ENCODE data around the gene GPX3. TPM values are rescaled to one million over a fixed set of nuclear protein-coding genes. Genes with fewer than 3 reads are reported as not detected.
A peak's percentile ranks its signal among the peaks of the same experiment; 100 is the strongest.

The GPX3 gene
- total RNA-seq, 4 donors from 2014 or later, result 252 to 758 (median 352) TPM

DNA sequence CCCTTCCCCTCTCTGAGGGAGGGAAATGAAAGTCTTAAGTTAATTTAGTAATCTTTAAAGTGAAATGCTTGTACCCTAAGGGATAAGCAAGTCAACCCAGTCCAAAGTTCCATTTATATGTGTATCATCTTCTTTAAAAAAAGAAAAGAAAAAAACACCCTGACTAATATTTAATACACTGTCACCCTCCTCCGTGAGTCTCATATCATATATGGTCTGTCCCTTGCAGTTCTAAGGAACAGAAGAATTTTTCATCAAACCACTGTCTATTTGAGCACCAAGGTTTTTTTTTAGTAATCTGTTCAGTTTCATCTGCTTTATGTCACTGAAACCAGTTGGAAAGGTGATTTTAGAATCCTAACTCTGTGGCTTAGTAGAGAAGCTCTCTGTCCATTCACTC, 45.2 kb downstream of the GPX3 start:
- H3K27me3 ChIP-seq, result no peaks in the 10 kb centered on the region
- 70 to 78% methylated on average over 1 of the region's 1 CpG for WGBS, 2 donors (ENCODE audit: low coverage in 1 of 2)
- DNase-seq, result no peak
- peaks cover 0 to 14% (median 2%) of the 10 kb centered on the region in 4 donors for H3K36me3 ChIP-seq
- intact Hi-C loops (cut with DNase I; ENCODE audit: low total_unique reads) (no loop called here), in situ Hi-C loops (cut with MboI; ENCODE audit: low pct_ligation_motif_present in 1 of 4, low pct_unique_long_range_greater_than_20kb in 1 of 4, low sequenced_read_pairs in 3 of 4) (no loop called here)
- peaks cover 39 to 84% (median 47%) of the 10 kb centered on the region in 4 donors for H3K4me1 ChIP-seq
- H3K27ac ChIP-seq, result no peak overlapping the region
- TF ChIP-seq, protein P1, sequence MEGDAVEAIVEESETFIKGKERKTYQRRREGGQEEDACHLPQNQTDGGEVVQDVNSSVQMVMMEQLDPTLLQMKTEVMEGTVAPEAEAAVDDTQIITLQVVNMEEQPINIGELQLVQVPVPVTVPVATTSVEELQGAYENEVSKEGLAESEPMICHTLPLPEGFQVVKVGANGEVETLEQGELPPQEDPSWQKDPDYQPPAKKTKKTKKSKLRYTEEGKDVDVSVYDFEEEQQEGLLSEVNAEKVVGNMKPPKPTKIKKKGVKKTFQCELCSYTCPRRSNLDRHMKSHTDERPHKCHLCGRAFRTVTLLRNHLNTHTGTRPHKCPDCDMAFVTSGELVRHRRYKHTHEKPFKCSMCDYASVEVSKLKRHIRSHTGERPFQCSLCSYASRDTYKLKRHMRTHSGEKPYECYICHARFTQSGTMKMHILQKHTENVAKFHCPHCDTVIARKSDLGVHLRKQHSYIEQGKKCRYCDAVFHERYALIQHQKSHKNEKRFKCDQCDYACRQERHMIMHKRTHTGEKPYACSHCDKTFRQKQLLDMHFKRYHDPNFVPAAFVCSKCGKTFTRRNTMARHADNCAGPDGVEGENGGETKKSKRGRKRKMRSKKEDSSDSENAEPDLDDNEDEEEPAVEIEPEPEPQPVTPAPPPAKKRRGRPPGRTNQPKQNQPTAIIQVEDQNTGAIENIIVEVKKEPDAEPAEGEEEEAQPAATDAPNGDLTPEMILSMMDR (IDR thresholded peaks at IDR 0.05), result no peak
- TF ChIP-seq POLR2AphosphoS5 (IDR thresholded peaks at IDR 0.05), result no peak
- TF ChIP-seq POLR2A (IDR thresholded peaks at IDR 0.05), result no peak
- TF ChIP-seq EP300 (IDR thresholded peaks at IDR 0.05; ENCODE audit: low read depth), result no peak
- H3K4me3 ChIP-seq, result no peak overlapping the region
- no peaks in the 10 kb centered on the region for H3K9me3 ChIP-seq

DNA sequence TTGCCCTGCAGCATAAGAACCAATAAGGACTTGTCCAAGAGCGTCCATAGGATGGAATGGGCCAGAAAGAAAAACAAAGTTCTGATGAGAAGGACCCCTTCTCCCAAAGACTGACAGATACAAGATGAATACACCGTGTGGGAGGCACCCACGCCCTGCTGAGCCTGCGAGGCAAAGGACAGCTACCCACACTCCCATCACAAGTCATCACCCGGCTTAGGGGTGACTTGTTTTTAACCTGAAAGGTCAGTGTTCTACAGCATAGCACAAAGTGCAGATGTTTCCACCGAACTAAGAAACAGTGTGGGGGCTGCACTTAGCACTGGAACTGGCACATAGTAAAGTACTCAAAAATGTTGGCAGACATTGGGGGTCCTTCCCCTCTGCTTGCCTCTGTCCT, 46.5 kb downstream of the GPX3 start:
- TF ChIP-seq POLR2AphosphoS5 (IDR thresholded peaks at IDR 0.05) (no peak), EP300 (IDR thresholded peaks at IDR 0.05; ENCODE audit: low read depth) (no peak), POLR2A (IDR thresholded peaks at IDR 0.05) (no peak)
- TF ChIP-seq, protein P1 (IDR thresholded peaks at IDR 0.05), result no peak
- Histone ChIP-seq H3K4me1 (peaks cover 39 to 85% (median 47%) of the 10 kb centered on the region in 4 donors), H3K36me3 (peaks cover 0 to 5% (median 2%) of the 10 kb centered on the region in 4 donors), H3K27me3 (no peaks in the 10 kb centered on the region), H3K9me3 (no peaks in the 10 kb centered on the region), H3K27ac (peak overlapping the region in 1 of 4 donors; percentile 56), H3K4me3 (no peak overlapping the region)
- no peak for DNase-seq
- intact Hi-C loops (cut with DNase I; ENCODE audit: low total_unique reads), result no loop called here
- in situ Hi-C loops (cut with MboI; ENCODE audit: low pct_ligation_motif_present in 1 of 4, low pct_unique_long_range_greater_than_20kb in 1 of 4, low sequenced_read_pairs in 3 of 4), result no loop called here
- WGBS, 2 donors (ENCODE audit: low coverage in 1 of 2), result 75% methylated on average over 6 of the region's 6 CpGs; no CpG with 5 or more reads in 1 of the 2 donors

DNA sequence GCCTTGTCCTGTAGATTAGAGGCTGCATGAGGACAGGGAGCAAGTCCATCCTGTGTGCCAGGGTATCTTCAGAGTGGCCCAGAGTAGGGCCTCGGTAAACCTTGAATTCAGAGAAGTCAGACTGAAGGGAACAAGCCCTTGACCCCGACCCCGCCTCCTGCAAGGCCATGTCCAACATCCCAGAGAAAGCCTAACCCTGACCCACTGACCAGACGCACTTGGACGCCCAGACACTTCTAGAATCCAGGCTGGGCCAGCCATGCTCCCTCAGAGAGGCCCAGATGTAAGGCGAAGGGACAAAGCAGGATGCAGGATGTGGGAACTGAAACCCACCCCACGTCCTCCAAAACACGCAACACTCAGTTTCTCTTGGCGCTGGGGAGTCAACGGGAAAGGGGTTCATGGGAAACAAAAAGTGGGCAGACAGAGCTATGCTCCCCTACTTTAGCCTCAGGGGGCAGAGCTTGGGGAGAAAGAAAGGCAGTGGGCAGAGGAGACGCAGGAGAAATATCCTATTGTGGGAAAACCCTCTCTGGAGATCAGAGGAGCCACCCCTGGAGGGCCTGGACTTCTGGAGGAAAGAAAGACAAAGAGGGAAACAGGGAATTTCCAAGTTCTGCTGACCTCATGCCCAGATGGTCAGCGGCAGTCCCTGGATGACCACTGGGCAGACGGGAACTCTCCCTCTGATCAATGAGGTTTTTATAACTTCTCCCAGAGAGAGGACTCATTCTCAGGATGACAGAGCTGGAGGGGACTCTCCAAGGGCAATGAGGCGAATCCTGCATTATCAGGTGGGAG, 47.4 kb downstream of the GPX3 start:
- intact Hi-C loops (cut with DNase I; ENCODE audit: low total_unique reads), result no loop called here
- no peaks in the 10 kb centered on the region for H3K9me3 ChIP-seq

More for the DNA sequence above, 47.4 kb downstream of the GPX3 start:
- Histone ChIP-seq H3K4me3 (no peak overlapping the region), H3K4me1 (peaks cover 39 to 85% (median 51%) of the 10 kb centered on the region in 4 donors), H3K27ac (peak overlapping the region; percentile 25 to 61 (median 57)), H3K36me3 (peaks cover 0 to 5% (median 0%) of the 10 kb centered on the region in 4 donors), H3K27me3 (no peaks in the 10 kb centered on the region)
- 74 to 75% methylated on average over 6 to 14 of the region's 14 CpGs for WGBS, 2 donors (ENCODE audit: low coverage in 1 of 2)
- TF ChIP-seq POLR2AphosphoS5 (IDR thresholded peaks at IDR 0.05), result no peak
- TF ChIP-seq, protein P1 (IDR thresholded peaks at IDR 0.05), result no peak
- no peak for TF ChIP-seq POLR2A (IDR thresholded peaks at IDR 0.05)
- TF ChIP-seq EP300 (IDR thresholded peaks at IDR 0.05; ENCODE audit: low read depth), result no peak
- in situ Hi-C loops (cut with MboI; ENCODE audit: low pct_ligation_motif_present in 1 of 4, low pct_unique_long_range_greater_than_20kb in 1 of 4, low sequenced_read_pairs in 3 of 4), result no loop called here
- no peak for DNase-seq

All from transverse colon (tissue), 4 donors.